Activated CD8-positive, alpha-beta memory T cell treated with anti-CD3 and anti-CD28 coated beads, Interleukin-2, amount 50 U/mL, for 48 hours (primary cell): ENCODE data around the gene NFKB2.

ENCODE experiments used
- DNase-seq: peaks from one replicate; pipeline ENCODE4 v3.0.0-alpha.2; 2020

The NFKB2 gene

DNA sequence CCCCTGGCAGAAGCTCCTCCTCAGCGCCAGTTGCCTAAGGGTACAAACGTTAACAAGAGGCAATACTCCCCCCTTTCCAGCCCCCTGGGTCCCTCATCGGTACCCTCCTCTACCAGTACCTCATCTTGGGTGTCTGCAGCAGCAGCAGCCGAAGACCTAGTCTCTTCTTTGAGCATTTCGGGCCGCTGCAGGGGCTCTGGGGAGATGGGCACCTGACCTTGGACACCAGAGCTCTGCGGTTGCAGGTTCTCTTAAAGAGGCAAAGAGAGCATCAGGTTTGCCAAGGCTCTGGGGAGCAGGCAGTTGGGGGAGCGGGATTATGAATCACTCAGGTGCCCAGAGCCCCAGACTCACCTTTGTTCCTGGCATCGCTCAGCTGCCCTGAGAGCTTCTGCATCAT is 28.6 kb downstream of the NFKB2 start:
- DNase-seq = no peak

DNA sequence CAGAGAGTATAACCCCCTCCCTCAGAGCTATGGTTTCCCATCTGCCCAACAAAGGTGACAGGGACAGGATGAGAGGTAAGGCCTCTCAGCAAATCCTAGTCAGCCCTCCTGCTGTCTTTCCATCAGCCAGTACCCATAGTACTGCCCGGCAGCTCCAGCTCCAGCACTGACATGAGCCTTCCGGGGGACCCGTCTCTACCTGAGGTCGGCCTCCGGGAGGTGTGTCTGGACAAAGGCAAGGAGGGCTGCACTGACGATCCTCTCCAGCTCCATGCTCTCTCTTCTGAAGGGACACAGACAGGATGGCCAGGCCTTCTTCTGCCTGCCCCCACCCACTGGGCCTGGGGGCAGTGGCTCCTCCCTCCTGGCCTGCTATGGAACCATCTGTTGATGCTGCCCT is 29.4 kb downstream of the NFKB2 start:
- DNase-seq = no peak

DNA sequence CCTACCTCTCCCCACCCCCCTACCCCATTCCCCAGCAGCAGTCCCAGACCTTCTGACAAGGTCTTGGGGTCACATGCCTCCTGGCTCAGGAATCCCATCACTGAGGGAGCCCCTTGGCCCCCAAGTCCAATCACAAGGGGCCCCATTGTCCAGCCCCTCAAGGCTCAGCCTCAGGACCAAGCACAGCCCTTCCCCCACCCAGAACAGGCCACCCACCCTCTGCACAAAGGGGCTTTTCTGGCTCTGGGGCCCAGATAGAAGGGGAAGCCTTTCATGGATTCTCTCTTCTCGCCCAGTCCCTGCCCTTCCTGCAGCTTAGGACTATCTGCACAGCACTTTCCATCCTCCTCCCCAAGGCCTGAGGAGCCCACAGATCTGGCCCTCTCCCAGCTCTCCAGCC is 29.9 kb downstream of the NFKB2 start:
- DNase-seq = no peak

DNA sequence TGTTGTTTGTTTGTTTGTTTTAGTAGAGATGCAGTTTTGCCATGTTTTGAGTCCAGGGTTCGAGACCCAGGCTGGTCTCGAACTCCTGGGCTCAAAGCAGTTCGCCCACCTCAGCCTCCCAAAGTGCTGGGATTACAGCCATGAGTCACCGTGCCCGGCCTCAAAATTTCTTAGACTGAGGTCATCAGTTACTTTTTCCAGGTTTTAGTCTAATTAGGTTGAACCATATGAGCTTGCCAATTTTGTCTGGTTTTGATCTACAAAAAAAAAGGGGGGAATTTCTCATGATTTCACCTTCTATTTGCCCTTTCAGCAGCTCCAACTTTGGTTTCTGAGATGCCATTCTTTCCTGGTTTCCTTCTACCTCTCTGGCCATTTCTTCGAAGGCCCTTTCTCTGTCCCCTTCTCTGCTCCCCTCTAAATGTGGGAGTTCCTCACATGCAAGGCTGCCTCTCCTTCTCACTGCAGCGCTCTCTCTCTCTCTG is 31.3 kb downstream of the NFKB2 start:
- no peak for DNase-seq

DNA sequence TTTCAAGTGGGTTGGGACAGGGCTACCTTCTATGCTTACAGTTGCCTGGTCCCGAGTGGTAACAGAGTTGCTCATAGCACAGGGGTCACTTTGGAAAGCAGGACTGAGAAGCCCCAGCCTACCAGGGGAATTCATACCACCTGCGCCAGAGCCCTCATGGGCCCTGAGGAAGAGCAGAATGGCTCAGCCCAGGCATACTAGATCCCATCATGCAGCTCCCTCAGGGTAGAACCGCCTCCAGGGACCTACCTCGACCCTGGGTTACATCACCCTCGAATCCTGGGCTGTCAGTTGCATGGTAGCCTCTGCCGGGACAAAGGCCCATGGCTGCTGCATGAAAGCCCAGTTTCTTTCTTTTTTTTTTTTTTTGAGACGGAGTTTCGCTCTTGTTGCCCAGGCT is 34.0 kb downstream of the NFKB2 start:
- no peak for DNase-seq

DNA sequence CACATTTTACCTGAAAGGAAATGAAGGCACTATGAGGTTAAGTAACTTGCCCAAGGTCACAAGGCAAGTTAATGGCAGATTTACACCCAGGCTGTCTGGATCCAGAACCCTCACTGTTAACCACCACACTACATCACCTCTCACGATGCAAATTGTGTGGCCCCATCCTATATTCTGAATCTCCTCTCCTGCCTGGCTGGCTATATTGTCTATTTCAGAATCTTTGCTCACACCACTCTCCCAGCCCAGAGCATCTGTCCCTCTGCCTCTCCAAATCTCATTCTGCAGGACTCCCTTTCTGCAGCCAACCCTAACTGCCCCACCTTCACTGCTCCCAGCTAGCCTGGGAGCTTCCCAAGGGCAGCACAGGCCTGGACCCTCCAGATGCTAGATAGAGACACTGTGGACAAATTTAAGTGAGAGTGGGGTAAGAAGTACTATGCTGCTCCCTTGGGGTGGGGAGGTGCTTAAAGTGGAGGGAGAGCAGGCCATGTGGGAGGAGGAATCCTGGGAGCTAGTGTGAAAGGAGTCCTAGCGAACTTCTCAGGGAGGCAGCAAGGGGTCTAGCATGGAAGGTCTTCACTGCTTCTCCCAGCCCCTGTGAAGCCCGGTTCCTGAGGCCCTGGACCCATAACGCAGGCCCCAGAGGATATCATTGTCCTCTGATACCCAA is 36.1 kb downstream of the NFKB2 start:
- no peak for DNase-seq

DNA sequence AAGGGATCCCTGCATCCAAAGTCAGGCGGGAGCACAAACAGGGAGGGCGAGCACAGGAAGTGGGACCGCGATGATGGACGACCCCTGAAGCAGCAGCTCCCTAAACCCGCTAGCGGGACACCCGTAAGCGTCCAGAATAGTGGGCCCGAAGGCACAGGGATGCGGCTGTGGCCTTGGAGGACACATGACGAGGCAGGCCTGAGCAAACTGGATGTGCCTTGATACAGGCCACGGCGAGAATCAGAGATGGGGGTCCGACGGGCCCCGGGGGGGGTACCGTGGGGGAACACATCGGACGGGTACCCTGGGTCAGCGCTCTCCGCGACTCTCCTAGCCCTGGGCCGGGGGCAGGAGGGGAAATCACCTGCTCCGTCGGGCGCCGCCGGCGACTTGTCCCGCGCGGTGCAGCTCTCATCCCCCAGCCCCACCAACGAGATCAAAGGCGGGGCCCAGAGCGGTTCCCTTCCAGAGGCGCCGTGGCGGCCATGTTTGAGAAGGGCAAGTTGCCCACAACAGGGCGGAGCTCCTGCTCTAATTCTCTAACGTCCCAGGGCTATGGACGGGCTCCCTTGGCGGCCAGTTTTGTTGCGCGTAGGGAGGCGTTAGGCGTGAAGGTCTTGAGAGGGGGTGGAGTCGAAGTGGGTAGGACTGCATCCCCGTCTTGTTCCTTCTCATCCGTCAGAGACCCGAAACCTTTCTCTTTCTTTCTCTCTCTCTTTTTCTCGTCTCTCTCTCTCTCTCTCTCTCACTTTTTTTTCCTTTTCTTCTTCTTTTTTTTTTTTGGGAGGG is 36.9 kb downstream of the NFKB2 start, which contains the start of gene CUEDC2:
TSS of gene CUEDC2 (minus strand) at position 413 of the 789 bp plus-strand sequence. CDS start 7,386 bp downstream, outside the sequence.
- peak; percentile 99 for DNase-seq

DNA sequence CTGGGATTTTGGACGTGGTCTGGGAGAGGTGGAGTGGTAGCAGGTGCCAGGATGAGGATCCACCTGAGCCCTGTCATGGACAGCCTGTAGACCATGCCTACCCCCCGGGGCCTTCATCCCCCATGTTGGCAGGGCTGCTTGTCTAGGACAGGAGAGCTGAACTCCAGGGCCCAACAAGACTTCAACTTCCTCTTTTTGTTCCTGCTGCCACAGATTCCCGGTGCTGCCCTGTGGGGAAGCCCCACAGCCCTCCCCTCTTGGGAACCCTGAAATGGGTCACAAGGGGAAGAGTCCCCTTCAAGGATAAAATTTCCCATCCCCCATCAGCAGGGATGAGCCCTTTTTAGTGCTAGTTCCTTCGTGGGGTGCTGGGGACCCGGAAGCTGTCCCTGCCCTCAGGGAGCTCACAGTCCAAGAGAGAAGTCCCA is 38.1 kb downstream of the NFKB2 start:
- DNase-seq = no peak

DNA sequence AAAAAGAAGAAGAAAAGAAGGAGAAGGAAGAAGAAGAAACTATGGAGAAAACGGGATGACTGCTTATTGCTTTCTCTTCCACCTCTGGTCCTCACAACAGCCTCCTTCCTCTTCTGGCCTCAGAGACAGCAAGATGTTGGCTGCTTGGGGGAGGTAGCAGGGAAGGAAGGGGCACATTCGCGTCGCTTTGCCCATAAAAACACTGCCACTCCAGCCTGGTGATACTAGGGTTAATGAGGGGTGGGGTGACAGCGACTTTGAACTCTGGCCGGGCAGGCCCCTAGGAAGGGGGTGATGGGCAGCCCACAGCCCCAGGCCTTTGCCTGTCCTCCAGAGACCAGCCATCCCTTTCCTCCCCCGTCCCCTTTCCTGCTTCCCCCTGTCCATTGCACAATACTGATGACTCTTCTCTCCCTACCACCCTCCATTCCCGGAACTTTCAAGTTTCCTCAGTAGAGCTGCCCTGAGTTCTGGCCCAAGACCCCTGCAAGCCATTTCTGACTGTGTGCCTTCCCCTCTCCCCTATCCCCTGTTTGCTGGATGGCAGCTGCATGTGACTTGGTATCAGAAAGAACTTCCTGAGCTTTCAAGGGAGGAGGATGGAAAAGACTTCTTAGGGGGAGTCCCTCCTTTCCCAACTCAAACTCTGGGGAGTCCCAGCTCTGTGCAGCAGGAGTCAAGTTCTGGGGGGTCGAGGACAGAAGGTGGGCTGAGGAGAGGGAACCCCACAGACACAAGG is 39.1 kb downstream of the NFKB2 start:
- DNase-seq = no peak

DNA sequence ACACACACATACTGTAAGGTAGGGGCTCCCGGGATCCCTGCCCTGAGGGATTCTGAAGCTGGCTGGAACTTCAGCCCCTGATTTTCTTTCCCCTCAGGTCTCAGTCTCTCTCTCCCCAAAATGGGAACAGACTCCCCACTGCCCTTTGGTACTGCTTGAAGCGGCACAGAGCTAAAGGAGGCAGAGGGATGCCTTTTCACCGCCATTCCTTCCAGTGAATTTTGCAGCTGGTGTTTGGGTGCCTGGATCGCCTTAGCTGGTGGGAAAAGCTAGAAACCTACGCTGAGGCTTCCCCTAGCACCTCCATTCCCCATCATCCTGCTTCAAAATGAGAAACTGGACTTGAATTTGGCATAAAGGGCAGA is 39.6 kb downstream of the NFKB2 start:
- no peak for DNase-seq

DNA sequence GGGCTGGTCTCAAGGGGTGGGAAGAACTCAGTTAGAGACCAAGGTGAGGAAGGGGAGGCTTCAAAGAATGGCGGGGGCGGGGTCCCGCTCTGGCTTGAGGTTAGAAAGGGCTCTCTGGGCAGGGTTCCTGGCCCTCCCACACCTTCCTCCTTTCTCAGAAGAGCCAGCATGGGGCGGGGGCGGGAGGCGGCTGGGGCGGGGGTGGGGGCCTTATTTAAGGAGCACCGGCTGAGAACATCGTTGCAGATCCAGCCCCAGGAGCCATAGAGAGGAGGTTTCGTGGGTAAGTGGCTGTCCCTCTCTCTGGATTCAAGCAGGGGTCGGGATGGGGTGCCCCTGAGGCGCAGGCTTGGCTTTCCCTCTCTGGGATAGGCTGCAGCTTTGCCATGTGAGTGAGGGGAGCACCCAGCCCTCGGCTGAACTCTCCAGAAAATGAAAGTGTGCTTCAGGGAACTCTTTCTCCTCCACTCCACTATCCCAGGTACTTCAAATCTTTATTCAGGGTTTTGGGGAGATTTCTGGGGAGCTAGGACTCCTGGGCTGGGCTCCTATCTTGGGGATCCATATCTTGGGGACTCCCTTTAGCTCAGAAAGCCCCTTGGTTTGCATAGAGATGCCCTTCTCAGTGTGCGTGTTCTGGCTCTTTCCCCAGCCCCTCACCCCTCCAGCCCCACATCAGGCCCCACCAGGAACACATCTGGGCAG is 40.2 kb downstream of the NFKB2 start:
- peak; percentile 74 for DNase-seq

DNA sequence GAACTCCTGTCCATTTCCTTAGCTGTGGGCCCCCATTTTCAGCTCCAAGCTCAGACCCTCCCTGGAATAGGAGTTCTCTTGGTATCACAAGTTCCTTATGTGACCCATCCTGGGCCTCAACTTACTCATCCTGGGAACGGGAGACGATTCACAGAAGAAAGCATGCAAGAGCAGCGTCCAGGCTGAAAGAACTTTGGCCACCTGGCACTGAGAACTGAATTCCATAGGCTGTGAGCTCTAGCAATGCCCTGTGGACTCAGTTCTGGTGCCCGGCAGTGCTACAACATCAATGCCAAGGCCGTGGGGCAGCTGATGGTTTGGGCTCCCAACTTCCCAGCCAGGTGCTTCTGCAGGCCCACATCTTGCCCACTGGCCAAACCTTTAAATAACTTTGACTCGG is 40.8 kb downstream of the NFKB2 start:
- no peak for DNase-seq

DNA sequence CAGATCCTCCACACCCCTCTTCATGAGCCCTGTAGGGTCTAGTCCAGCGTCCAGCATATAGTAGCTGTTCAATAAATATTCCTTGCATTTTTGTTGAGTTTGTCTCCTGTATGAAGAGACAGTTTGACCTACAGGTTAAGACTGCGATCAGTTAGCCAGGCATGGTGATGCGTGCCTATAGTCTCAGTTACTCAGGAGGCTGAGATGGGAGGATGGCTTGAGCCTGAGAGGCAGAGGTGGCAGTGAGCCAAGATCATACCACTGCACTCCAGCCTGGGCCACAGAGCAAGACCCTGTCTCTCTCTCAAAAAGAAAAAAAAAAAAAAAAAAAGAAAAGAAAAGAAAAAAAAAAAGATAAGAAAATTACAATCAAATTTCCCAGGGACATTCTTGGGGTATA is 42.0 kb downstream of the NFKB2 start:
- DNase-seq = no peak

DNA sequence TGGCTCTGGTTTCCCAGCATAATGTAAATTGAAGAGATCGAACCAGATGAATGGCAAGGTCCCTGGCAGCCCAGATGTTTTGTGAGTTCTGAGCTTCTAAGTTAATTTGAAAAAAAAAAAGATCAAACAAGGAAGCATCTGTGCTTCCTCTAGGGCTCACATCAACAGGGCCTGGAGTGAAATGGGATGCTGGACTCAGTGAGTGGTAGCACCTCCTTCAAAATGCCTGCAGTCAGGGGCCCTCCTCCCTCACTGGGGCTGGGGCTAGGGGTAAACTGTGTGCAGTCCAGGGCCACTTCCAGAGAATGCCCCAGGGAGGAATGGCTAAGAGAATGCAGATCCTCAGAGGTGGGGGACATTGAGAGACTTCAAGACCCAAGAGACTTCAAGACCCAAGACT is 42.9 kb downstream of the NFKB2 start:
- no peak for DNase-seq

DNA sequence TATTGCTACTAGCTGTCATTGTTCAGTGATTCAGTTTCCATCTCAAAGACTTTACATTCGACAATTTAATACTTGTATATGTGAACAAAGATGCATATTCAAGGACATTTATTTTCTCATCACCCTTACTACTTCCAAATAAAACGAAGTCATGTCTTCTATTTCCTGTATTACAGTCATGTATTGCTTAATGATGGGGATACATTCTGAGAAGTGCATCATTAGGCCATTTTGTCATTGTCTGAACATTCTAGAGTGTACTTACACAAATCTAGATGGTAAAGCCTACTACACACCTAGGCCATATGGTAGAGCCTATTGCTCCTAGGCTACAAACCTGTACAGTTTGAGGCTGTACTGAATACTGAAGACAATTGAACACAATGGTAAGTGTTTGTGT is 49.3 kb downstream of the NFKB2 start:
- DNase-seq = no peak

DNA sequence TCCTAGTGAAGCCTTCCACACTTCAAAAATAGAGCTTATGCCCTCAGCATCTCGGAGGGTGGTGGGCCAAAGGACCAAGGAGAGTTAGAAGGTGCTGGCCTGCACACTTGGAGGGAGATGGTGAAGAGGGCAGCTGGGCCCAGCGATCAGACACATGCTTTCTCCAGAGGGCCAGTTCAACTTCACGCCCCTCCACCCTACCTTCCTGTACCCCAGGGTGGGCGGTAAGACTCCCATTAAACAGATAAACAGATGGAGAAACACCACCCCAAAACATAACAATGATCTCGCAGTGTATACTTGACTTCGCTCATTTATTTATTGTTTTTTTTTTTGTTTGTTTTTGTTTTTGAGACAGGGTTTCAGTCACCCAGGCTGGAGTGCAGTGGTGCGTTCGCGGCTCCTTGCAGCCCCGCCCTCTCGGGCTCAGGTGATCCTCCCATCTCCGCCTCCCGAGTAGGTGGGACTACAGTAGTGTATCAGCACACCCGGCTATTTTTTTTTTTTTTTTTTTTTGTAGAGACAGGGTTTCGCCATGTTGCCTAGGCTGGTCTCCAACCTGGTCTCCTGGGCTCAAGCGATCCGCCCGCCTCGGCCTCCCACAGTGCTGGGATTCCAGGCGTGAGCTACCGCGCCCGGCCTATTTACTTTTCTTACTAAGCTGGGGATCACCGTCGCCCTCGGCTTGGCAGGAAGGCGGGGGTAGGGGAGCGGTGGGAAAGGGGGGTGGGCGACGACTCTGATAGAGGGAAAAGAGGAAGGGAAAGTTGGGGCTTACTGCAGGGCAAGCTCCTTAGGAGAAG is 54.0 kb downstream of the NFKB2 start:
- peak; percentile 85 for DNase-seq

DNA sequence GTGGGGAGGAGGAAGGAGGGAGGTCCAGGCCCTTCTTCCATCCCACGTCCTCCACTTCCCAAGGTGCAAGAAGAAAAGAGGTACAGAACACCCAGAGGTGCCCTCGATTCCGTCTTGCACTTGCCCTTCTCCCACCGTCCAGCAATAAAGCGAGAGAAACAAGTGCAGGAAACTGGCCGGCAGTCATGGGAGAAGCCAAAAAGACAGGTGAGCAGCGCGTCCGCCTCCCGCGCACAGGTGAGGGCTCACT is 54.5 kb downstream of the NFKB2 start:
- no peak for DNase-seq

DNA sequence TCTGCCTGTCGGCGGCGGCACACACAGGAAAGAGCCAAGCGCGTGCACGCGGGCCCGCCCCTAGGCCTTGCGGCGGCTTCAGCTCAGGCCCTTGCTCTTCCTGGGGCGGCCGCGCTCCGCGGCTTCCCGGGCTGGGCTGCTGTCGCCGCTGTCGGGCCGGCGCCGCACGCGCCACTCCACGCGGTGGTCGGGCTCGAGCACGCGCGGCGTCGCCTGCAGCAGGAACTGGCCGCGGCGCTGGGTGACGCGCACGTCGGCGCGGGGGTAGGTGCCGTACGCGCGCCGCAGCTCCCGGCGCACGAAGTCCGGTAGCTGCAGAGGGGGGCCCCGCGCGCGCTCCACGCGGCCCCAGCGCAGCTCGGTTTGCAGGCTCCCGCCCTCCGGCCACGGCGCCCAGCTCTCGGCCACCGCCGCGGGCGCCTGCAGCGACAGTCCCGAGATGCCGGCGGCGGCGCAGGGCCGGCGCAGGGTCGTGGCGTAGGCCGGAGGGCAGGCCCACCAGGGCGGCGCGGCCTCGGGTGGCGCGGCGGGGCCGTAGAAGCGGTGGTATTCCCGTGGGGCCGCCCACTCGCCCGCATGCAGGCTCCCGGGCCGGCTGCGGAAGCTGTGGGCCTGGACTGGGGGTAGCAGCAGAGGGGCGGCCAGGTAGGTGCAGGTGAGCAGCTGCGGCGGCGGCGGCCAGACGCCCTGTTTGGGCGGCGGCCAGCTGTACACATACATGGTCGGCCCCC is 55.0 kb downstream of the NFKB2 start:
- peak; percentile 91 for DNase-seq

DNA sequence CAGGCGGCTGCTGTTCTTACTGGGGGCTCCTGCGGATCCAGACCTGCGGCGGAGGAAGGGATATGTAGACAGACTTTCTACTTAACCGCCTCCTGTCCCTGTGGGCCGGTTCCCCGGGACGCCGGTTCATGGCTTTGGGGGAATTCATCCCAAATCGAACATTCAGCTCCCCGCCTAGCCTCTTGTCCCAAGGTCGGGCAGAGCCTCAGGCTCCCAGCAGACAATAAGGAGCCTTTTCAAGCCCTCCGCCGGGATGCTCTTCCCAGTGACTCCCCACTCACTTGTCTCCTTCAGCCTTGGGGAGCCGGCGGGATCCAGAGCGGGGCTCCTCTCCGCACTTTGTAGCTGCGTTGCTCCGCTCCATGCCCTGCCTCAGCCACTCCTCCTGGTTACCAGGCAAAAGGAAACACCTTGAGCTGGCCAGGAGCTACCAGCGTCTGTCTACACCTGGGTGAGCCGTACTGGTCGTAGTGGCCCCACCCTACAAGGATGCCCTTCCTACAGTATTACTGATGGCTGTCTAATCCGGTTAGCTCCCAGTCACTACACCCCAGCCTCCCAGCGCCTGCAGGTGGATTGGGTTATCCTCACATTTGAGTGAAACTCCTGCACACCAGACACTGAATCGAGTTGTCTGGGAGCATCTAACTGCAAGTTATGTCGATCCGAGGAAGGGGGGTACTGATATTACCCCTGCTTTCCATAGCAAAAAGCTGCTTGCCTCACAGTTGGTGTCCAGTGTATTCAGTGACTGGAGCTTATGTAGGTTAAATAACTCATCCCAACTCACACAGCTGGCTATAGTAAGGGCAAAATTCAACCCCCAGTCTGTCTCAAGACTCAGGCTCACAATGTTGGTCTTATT is 55.8 kb downstream of the NFKB2 start, which contains the start of gene C10orf95:
TSS of gene C10orf95 (minus strand) at position 439 of the 865 bp plus-strand sequence. CDS start 450 bp downstream, outside the sequence.
- DNase-seq = peak; percentile 71
